ENCODE measurements around the gene PSMD3. TPM values are rescaled to one million over a fixed set of nuclear protein-coding genes. Genes with fewer than 3 reads are reported as not detected.
A peak's percentile ranks its signal among the peaks of the same experiment; 100 is the strongest.

PSMD3 gene
- total and polyA plus RNA-seq, 9 donors = 67.6 to 110 (median 94.3) TPM

- Histone ChIP-seq H3K36me3 (ENCODE audit: control insufficient read depth, insufficient read depth, low read length) (no peaks in the 10 kb centered on the region), H3K4me3 (ENCODE audit: low read length) (no peak overlapping the region), H3K4me1 (ENCODE audit: control insufficient read depth, insufficient read depth, low read length) (no peaks in the 10 kb centered on the region), H3K27ac (ENCODE audit: low read length) (no peak overlapping the region), H3K27me3 (ENCODE audit: control insufficient read depth, insufficient read depth, low read length) (peaks cover 36% of the 10 kb centered on the region), H3K9me3 (replicated peaks; ENCODE audit: control insufficient read depth, low read depth, low read length) (no peaks in the 10 kb centered on the region)
- DNase-seq = no peak
- 95% methylated on average over 3 of the region's 4 CpGs for WGBS (ENCODE audit: insufficient coverage)
Observed at GRCh38 chr17:39971076-39971603, 9.5 kb upstream of the PSMD3 start.

- no peaks in the 10 kb centered on the region for H3K36me3 ChIP-seq (ENCODE audit: control insufficient read depth, insufficient read depth, low read length)
- H3K27ac ChIP-seq (ENCODE audit: low read length) = no peak overlapping the region
- no peaks in the 10 kb centered on the region for H3K4me1 ChIP-seq (ENCODE audit: control insufficient read depth, insufficient read depth, low read length)
- 33% methylated on average over 2 of the region's 3 CpGs for WGBS (ENCODE audit: insufficient coverage)
- peaks cover 39% of the 10 kb centered on the region for H3K27me3 ChIP-seq (ENCODE audit: control insufficient read depth, insufficient read depth, low read length)
- H3K9me3 ChIP-seq (replicated peaks; ENCODE audit: control insufficient read depth, low read depth, low read length) = no peaks in the 10 kb centered on the region
- H3K4me3 ChIP-seq (ENCODE audit: low read length) = no peak overlapping the region
- DNase-seq = peak; percentile 49
Observed at GRCh38 chr17:39972271-39972670, 8.3 kb upstream of the PSMD3 start.

DNA sequence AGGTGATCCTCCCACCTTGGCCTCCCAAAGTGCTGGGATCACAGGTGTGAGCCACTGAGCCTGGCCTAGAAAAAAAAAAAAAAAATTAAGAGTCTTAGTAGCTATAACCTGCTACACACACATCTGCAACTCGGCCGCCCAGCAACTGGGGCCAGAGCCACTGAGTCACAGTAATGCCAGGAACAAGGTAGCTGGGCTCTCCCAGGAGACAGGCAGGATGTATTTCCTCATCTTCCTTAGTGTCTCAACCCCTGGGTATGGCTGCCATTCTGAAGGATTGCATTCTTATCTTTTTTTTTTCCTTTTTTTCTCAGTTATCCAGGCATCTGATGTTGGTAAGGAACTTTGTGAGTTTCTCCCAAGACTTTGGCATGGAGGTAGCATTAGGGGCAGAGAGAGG lies 7.1 kb upstream of the PSMD3 start:
- Histone ChIP-seq H3K4me1 (ENCODE audit: control insufficient read depth, insufficient read depth, low read length) (no peaks in the 10 kb centered on the region), H3K9me3 (replicated peaks; ENCODE audit: control insufficient read depth, low read depth, low read length) (no peaks in the 10 kb centered on the region), H3K4me3 (ENCODE audit: low read length) (no peak overlapping the region), H3K36me3 (ENCODE audit: control insufficient read depth, insufficient read depth, low read length) (no peaks in the 10 kb centered on the region), H3K27ac (ENCODE audit: low read length) (no peak overlapping the region), H3K27me3 (ENCODE audit: control insufficient read depth, insufficient read depth, low read length) (peaks cover 40% of the 10 kb centered on the region)
- no peak for DNase-seq
- WGBS (ENCODE audit: insufficient coverage) = 71% methylated on average over 2 of the region's 2 CpGs

DNA sequence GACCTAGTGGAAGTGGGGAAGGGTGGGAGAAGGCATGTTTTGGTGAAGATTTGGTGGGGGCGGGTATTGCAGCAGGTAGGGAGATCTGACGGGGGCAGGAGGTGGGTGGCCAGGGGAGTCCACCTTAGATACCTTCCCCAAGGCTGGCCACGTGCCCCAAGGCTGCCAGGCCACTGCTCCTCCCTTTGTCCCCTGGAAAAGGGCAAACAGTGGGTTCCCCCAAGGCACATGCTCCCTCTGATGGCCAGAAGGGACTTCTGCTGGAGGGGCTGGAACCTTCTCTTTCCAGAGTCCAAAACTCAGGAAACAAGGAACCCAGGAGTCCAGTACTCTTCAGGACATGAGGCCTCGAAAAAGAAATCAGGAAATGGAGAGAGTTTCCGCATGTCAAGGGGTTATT lies 6.2 kb upstream of the PSMD3 start:
- no peak for DNase-seq
- WGBS (ENCODE audit: insufficient coverage) = 50% methylated on average over 1 of the region's 5 CpGs
- no peak overlapping the region for H3K27ac ChIP-seq (ENCODE audit: low read length)
- peaks cover 35% of the 10 kb centered on the region for H3K27me3 ChIP-seq (ENCODE audit: control insufficient read depth, insufficient read depth, low read length)
- H3K9me3 ChIP-seq (replicated peaks; ENCODE audit: control insufficient read depth, low read depth, low read length) = no peaks in the 10 kb centered on the region
- H3K4me1 ChIP-seq (ENCODE audit: control insufficient read depth, insufficient read depth, low read length) = peaks cover 2% of the 10 kb centered on the region
- H3K36me3 ChIP-seq (ENCODE audit: control insufficient read depth, insufficient read depth, low read length) = no peaks in the 10 kb centered on the region
- H3K4me3 ChIP-seq (ENCODE audit: low read length) = no peak overlapping the region

DNA sequence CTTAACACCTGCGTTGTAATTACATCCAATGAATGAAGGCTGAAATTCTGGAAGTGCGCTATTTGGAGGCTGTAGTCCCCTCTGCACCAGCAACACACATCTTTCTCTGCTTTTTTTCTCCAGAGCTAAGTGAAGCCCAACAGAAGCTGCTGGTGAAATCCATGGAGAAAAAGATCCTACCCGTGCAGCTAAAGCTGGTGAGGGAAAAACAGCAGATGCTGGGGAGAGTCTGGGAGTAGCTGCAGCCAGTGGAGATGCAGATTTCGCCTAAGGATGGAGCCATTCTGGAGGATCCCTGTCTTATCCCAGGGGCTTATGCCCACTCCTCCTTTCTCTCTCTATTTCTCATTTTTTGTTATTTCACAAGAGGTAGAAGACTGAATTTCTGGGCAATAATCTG lies 4.8 kb upstream of the PSMD3 start:
- Histone ChIP-seq H3K36me3 (ENCODE audit: control insufficient read depth, insufficient read depth, low read length) (no peaks in the 10 kb centered on the region), H3K27ac (ENCODE audit: low read length) (no peak overlapping the region), H3K9me3 (replicated peaks; ENCODE audit: control insufficient read depth, low read depth, low read length) (no peaks in the 10 kb centered on the region), H3K4me3 (ENCODE audit: low read length) (no peak overlapping the region), H3K27me3 (ENCODE audit: control insufficient read depth, insufficient read depth, low read length) (peaks cover 27% of the 10 kb centered on the region), H3K4me1 (ENCODE audit: control insufficient read depth, insufficient read depth, low read length) (peaks cover 7% of the 10 kb centered on the region)
- no peak for DNase-seq
- 30% methylated on average over 2 of the region's 4 CpGs for WGBS (ENCODE audit: insufficient coverage)

DNA sequence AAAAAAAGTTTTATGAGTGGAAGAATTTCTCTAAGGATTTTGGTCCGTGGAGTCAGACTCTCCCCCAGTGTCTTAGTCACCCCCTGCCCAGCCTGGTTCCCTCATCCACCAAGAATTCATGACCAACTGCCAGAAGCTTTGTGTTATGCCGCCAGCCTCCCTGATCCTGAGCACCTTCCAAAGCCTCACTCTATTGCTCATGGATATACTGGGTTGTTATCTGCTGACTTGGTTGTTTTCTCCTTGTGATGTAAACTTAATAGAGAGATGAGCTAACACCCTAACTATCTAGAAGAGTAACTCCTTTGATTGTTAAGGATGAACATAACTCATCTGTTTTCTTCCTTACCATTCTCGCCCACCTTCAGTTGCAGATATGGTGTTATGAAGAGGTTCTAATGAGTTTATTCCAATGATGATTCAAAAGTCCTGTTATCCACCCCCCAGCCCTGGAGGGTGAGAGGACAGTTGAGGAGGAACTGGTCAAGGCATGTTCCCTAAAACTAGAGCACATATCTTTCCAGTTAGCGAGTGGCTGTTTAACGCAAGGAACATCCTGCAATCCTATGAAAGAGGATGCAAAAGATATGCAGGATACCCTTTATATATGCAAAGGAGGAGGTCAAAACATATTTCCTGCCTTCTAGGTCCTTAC lies 1.5 kb upstream of the PSMD3 start:
- H3K27me3 ChIP-seq (ENCODE audit: control insufficient read depth, insufficient read depth, low read length) = peaks cover 16% of the 10 kb centered on the region
- peaks cover 12% of the 10 kb centered on the region for H3K4me1 ChIP-seq (ENCODE audit: control insufficient read depth, insufficient read depth, low read length)
- no peak overlapping the region for H3K27ac ChIP-seq (ENCODE audit: low read length)
- no peak overlapping the region for H3K4me3 ChIP-seq (ENCODE audit: low read length)
- no peak for DNase-seq
- H3K36me3 ChIP-seq (ENCODE audit: control insufficient read depth, insufficient read depth, low read length) = peaks cover 4% of the 10 kb centered on the region
- WGBS (ENCODE audit: insufficient coverage) = no CpG with 5 or more reads among the region's 5 CpGs
- H3K9me3 ChIP-seq (replicated peaks; ENCODE audit: control insufficient read depth, low read depth, low read length) = no peaks in the 10 kb centered on the region

- H3K9me3 ChIP-seq (replicated peaks; ENCODE audit: control insufficient read depth, low read depth, low read length) = no peaks in the 10 kb centered on the region
- WGBS (ENCODE audit: insufficient coverage) = 0% methylated on average over 8 of the region's 10 CpGs
- H3K36me3 ChIP-seq (ENCODE audit: control insufficient read depth, insufficient read depth, low read length) = peaks cover 12% of the 10 kb centered on the region
- H3K27ac ChIP-seq (ENCODE audit: low read length) = peak overlapping the region; percentile 91
- peaks cover 13% of the 10 kb centered on the region for H3K27me3 ChIP-seq (ENCODE audit: control insufficient read depth, insufficient read depth, low read length)
- peak overlapping the region; percentile 86 for H3K4me3 ChIP-seq (ENCODE audit: low read length)
- no peak for DNase-seq
- peaks cover 12% of the 10 kb centered on the region for H3K4me1 ChIP-seq (ENCODE audit: control insufficient read depth, insufficient read depth, low read length)
Observed at GRCh38 chr17:39979893-39980350, 685 bp upstream of the PSMD3 start.

DNA sequence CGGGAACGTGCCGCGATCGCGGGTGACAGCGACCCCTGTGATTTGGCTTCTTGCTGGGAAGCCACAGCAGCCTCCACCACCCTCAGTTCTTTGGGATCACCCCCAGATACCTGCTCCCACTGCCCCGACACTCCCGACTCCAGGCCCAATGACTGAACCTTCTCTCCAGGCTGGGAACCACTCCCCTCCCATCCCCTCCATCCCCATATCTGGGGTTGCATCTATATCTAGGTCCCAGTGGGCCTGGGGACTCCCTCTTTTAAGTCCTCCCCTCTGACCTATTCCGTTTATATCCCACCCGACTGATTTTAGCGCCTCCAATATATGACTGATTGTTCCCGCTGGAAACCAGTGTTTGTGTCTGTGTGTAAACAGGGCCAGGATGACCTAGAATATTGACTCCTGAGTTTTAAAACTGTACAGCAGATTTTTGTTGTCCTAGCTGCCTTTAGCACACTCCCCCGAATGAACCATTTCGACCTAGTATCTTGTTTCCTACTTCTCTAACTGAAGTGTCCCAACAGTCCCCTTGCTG lies 667 bp downstream of the PSMD3 start:
- peaks cover 25% of the 10 kb centered on the region for H3K36me3 ChIP-seq (ENCODE audit: control insufficient read depth, insufficient read depth, low read length)
- H3K4me1 ChIP-seq (ENCODE audit: control insufficient read depth, insufficient read depth, low read length) = peaks cover 12% of the 10 kb centered on the region
- peak overlapping the region; percentile 86 for H3K27ac ChIP-seq (ENCODE audit: low read length)
- peaks cover 8% of the 10 kb centered on the region for H3K27me3 ChIP-seq (ENCODE audit: control insufficient read depth, insufficient read depth, low read length)
- 0% methylated on average over 11 of the region's 15 CpGs for WGBS (ENCODE audit: insufficient coverage)
- peak; percentile 39 for DNase-seq
- H3K9me3 ChIP-seq (replicated peaks; ENCODE audit: control insufficient read depth, low read depth, low read length) = no peaks in the 10 kb centered on the region
- peak overlapping the region; percentile 86 for H3K4me3 ChIP-seq (ENCODE audit: low read length)

DNA sequence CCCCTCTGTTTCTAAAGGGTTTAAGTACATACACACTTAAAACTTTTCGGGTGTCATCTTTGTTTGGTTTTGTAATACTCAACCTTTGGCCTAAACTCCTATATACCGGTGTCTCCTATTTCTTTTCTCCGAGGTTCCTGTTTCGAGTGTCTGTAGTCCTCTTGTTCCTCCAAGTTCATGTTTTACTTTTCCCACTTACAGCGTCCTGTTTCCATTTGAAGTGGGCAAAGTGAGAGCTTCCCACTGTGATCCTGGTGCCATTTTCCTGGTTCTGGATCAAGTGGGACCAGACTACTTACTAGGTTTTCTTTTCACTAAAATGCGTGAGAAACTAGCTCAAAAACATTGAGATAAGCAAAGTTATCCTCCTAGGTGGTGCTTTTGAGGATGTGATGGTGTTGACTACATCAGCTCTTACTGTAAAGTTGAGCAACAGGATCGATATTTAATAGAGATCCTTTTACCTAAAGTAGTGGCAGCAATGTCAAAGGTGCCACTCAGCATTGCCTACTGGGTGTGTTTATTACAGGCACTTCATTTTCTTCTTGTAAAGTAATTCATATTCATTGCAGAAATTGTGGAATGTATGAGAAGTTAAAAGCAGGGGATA lies 1.3 kb downstream of the PSMD3 start:
- Histone ChIP-seq H3K9me3 (replicated peaks; ENCODE audit: control insufficient read depth, low read depth, low read length) (no peaks in the 10 kb centered on the region), H3K27me3 (ENCODE audit: control insufficient read depth, insufficient read depth, low read length) (peaks cover 5% of the 10 kb centered on the region), H3K36me3 (ENCODE audit: control insufficient read depth, insufficient read depth, low read length) (peaks cover 31% of the 10 kb centered on the region), H3K4me1 (ENCODE audit: control insufficient read depth, insufficient read depth, low read length) (peaks cover 12% of the 10 kb centered on the region), H3K27ac (ENCODE audit: low read length) (peak overlapping the region; percentile 86), H3K4me3 (ENCODE audit: low read length) (peak overlapping the region; percentile 86)
- 50% methylated on average over 3 of the region's 7 CpGs for WGBS (ENCODE audit: insufficient coverage)
- no peak for DNase-seq

DNA sequence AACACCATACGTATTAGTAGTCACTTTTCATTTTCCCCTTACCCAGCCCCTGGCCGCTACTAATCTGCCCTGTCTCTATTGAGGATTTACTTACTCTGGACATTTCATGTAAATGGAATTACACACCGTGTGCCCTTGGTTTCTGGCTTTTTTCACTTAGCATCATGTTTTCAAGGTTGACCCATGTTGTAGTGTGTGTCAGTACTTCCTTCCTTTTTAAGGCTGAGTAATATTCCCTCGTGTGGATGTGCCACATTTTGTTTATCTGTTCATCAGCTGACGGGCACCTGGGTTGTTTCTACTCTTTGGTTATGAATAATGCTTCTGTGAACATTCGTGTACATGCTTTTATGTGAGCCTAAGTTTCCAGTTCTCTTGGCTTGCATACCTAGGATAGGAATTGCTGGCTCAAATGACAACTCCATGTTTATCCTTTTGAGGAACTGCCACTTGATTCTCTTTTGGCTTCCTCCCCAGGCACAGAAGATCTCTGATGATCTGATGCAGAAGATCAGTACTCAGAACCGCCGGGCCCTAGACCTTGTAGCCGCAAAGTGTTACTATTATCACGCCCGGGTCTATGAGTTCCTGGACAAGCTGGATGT lies 7.7 kb downstream of the PSMD3 start:
- H3K27me3 ChIP-seq (ENCODE audit: control insufficient read depth, insufficient read depth, low read length) = no peaks in the 10 kb centered on the region
- no peak overlapping the region for H3K4me3 ChIP-seq (ENCODE audit: low read length)
- H3K9me3 ChIP-seq (replicated peaks; ENCODE audit: control insufficient read depth, low read depth, low read length) = no peaks in the 10 kb centered on the region
- H3K36me3 ChIP-seq (ENCODE audit: control insufficient read depth, insufficient read depth, low read length) = peaks cover 95% of the 10 kb centered on the region
- 97% methylated on average over 7 of the region's 11 CpGs for WGBS (ENCODE audit: insufficient coverage)
- DNase-seq = no peak
- H3K4me1 ChIP-seq (ENCODE audit: control insufficient read depth, insufficient read depth, low read length) = no peaks in the 10 kb centered on the region
- no peak overlapping the region for H3K27ac ChIP-seq (ENCODE audit: low read length)

All from muscle of leg (tissue), 11 donors.